RPMI8226 (cell line): ENCODE results near the gene BTAF1.
A peak's percentile ranks its signal among the peaks of the same experiment; 100 is the strongest.

Experiments
- DNase-seq: peaks from one replicate; pipeline ENCODE4 v3.0.0-alpha.2; 2015

The BTAF1 gene

DNA sequence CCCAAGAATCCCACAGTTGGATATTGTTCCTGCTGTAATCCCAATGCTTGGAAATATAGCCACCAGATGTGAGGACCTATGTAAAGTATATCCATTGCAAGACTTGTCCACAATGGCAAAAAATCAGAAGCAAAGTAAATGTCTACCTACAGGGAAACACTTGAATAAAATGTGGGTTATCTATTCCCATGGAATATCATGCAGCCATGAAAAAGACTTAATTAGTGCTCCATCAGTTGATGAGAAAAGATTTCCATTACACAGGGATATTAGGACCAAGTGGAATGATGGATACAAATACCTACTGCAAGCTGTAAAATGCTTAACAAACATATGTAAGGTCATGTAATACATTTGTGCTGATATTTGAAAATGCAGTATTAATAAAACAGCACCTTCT, 131.2 kb downstream of the BTAF1 start:
- DNase-seq = no peak

DNA sequence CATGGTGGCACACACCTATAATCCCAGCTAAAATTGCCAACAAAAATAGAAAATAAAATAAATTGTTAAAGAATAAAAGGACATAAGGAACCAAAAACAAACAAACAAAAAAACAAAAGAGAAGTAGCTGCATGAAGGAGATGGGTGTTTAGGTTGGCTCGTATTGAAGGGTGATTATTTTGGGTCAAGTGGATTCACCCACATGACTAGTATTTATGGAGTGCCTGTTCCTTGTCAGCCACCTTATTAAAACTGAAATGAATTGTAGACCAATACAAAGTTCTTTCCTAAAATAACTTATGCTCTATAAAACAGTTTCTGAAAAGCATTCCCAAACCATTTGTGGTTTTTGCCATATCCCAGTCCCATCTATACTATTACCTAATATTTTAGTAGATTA, 138.7 kb downstream of the BTAF1 start:
- DNase-seq = no peak

DNA sequence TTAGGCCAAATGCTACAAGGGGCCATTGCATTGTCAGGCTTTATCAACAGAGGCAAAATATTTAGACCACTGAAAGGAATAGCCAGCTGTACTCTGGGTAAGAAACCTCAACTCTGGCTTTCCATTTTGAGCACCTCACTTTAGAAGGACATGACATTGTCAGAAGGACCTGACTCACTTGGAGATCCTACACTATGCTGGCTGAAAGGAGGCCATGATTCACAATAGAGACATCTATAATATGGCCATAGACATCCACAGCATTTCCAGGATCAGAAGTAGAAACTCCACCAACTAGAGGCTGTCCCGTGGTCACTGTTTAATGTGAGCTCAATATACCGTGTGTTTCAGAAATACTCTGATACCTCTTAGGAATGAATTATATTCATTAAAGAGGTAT, 140.9 kb downstream of the BTAF1 start:
- no peak for DNase-seq

DNA sequence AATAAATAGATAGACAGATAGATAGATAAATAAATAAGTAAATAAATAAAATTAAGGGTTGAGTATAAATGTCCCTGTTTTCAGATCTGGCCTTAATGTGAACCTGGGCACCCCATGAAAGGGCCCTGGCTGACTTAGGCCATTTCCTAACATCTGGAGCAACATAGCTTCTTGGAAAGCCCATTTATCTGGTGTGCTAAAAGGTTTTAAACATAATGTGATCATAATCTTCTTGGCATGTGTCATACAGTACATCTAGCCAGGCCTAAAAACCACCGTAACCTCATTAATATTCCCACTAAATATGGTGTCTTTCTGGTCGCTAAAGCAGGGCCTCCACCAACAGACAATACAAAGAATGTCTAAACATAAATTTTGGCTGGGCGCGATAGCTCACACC, 142.8 kb downstream of the BTAF1 start:
- no peak for DNase-seq

DNA sequence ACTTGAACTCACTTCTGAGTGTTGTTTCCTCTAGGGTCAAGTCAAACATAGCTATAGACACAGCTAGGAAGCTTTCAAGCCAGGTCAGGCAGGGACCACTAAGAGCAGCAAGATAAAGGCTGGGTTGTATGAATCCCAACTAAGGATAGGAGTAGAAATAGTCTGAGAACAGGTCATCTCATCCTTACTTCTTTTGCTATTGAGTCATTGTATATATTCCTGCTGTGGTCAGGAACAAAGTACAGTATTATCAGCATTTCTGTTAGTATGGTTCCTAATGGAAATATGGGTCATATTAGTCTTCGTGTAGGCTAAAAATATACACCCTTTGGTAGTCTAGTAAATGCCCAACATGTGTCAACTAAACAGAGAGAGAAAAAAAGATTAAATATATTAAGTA, 145.3 kb downstream of the BTAF1 start:
- no peak for DNase-seq

DNA sequence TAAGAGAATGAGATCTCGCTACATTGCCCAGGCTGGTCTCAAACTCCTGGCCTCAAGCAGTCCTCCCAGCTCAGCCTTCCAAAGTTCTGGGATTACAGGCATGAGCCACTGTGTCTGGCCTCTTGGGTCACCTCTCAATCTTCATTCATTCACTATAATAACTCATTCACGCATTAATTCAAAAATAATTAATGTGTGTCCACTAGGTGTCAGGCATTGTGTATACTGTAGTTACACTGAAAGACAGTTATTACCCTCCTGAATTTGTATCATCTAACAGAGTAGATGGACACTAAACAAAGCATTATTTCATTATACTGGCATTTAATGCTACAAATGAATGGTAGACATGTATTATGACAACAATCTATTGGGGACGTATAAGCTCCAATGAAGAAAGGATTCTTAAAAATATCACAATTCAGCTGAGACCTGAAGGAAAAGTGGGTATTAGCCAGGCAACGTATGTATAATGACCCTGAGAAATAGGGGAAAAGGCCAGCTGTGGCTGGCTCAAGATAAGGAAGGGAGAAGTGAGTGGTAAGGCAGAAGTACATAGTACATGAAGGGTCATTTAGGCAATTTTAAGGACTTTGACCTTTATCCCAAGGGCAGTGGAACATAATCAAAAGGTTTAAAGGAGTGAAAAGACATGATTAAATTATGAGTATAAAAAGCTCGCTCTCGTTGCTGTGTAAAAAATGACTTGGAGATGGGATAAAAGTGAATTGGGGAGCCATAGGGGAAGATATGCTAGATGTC, 150.7 kb downstream of the BTAF1 start:
- peak; percentile 15 for DNase-seq

DNA sequence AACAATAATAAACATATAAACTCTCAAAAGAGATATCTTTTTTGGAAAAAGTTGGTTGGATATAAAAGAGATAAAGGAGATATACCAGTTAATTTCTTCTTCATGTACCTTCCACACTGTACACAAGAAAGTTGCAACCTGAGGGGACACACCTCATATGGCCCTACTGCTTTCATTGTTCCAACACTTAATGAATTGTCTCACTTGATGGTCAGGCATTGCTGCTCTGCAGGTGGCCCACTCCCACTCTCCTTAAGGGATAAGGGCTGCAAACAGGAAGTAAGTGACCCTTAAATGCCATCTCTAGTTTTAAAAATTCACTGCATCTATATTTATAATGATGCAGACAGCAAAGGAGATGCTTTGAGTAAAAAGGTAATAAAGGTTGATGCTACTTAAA, 152.3 kb downstream of the BTAF1 start:
- no peak for DNase-seq

DNA sequence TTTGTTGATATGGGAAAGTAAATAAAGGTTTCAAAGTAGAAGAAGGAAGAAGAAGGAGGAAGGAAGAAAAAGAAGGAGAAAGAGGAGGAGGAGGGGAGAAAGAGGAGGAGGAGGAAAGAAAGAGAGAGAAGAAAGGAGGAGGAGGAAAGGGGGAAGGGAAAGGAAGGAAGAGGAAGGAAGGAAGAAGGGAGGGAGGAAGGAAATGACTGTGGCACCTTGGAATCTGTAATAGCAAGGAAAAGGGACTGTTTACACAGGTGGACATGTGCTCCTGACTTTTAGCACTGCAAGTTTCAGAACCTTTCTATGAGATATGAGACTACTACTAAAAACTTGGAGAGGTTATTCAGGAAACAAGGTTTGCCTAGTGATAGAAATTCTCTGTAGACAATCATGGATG, 153.2 kb downstream of the BTAF1 start:
- no peak for DNase-seq

DNA sequence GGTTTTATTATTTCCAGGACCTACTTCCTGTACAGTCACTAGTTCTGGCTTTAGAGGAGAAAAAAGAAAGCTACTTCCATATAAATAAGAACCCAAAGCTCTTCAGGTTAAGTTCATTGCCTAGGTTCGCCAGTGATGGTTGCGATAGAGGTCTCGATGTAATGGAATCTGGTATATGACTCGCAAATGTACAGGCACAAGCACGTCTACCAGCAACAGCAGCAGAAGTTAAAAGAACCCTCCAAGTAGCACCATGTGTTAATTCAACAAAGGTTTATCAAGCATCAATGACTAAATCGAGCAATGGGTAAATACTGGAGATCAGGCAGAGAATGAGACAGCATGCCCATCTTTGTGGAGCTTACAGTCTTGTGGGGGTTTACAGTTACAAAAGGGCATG, 155.4 kb downstream of the BTAF1 start:
- no peak for DNase-seq
